ENCODE results near the gene HOTAIR. TPM values are rescaled to one million over a fixed set of nuclear protein-coding genes. Genes with fewer than 3 reads are reported as not detected.

HOTAIR gene
- polyA plus RNA-seq, 2 of the 4 experiments (the other 2 are of a cell fraction): 0.67 to 0.71 TPM

DNA sequence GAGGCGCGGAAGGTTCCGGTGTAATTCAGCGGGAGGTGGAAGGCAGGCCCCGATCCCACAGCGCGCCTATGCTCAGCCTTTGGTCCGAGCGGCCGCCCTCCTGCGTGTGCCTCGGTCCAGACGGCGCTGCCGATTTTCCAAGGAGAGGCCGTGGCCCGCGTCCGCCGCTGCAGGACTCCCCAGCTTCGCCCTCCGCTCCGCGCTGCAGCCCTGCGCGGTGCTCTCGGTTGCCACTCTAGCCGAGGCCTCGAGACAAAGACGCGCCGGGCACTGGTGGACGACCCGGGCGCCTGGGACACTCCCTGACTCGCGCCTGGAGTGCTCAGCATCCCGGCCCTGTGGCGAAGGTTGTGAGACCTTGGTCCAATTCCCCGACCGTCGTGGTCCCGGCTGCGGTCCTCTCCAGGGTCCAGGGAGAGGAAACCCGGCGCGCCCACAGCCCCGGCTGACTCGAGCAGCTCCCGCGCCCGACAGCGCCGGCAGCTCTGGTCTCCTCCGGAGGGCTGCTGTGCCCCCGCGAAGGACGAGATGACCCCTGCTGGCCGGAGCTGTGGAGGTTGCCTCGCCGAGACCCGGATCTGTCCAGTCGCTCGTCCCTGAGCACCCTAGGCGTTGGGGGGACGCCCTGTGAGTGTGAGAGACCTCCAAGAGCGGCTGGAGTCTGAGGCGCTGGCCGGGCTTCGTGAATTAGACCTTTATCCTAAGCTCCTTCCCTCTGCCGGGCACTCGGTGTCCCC, 13.6 kb downstream of the HOTAIR start:
- Histone ChIP-seq H3K4me3 (no peak overlapping the region), H3K4me2 (peak overlapping the region; percentile 1; the same call in 1 of the 3 replicates), H3K4me1 (peaks cover 9% of the 10 kb centered on the region; the same call in 1 of the 3 replicates), H3K9me3 (no peaks in the 10 kb centered on the region), H3K27ac (no peak overlapping the region)
- CTCF ChIA-PET: interaction anchor here (0.6 to 2.6 kb wide), 10 partner anchors 8 to 259 kb away, joined by 3 to 9 read pairs (median 4); partner anchors contain the start of gene HOXC10
- peak; percentile 41 to 83; a peak in 4 of 6 replicates for ATAC-seq
- FAIRE-seq: no peak
- TF ChIP-seq USF2 (IDR thresholded peaks at IDR 0.05) (no peak), KDM5A (IDR thresholded peaks at IDR 0.05) (no peak), SMC3 (IDR thresholded peaks at IDR 0.05) (peak; percentile 27; the same call in 2 of the 3 replicates), RAD21 (conservative IDR thresholded peaks at IDR 0.05 in 1 of 2, IDR thresholded peaks at IDR 0.05 in 1 of 2) (peak; percentile 26 to 42; a peak in 3 of 5 replicates)
- no peak for DNase-seq (ENCODE audit: low read depth in 1 of 2, low spot score in 1 of 2)
- POLR2A ChIA-PET: no interaction called here
- WGBS (ENCODE audit: missing lambda C conversion rate): 71% methylated on average over 46 of the region's 72 CpGs

DNA sequence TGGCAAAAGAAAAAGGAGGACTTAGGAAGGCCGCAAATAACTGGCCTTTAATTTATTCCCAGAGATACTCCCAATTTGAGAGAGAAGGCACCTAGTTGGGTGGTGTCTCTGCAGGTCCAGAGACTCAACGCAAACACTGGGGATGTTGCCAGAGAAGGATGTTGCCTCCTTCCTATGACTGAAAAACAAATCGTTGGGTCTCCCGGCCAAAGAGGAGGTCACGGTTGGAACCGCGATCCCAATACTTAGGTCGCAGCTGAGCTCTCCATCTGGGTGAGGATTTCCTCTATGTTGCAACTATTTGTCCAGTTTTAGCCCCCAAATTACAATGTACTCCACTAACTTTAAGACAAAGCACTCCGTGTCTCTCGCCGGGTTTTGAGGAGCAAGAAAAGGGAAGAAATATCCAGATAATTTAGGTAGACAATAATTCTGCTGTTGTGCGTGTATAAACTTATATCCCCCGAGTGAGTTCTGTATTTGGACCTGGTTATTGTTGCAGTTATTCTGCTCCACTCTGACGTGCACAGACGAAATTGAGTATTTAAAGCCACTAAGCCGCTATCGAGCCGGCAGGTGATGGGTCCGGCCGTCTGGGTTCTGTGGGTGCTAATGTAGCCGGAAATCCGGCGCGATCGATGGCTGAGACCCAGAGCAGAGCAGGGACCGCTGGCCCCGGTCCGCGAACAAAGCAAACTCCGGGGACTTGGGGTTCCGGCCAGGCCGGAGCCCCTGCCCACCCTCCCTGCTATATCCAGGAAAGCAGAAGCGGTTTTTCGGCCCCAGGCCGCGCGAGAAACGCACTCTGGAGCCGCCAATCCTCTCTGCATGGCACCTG, 14.3 kb downstream of the HOTAIR start:
- ATAC-seq (no peak), FAIRE-seq (no peak), DNase-seq (ENCODE audit: low read depth in 1 of 2, low spot score in 1 of 2) (no peak)
- Histone ChIP-seq H3K4me2 (no peak overlapping the region), H3K9me3 (no peaks in the 10 kb centered on the region), H3K27ac (no peak overlapping the region), H3K4me1 (peaks cover 9% of the 10 kb centered on the region; the same call in 1 of the 3 replicates), H3K4me3 (no peak overlapping the region)
- POLR2A ChIA-PET: no interaction called here
- no peak for TF ChIP-seq FOXS1 (CRISPR knock-in tag; IDR thresholded peaks at IDR 0.05)
- TF ChIP-seq, protein P1, sequence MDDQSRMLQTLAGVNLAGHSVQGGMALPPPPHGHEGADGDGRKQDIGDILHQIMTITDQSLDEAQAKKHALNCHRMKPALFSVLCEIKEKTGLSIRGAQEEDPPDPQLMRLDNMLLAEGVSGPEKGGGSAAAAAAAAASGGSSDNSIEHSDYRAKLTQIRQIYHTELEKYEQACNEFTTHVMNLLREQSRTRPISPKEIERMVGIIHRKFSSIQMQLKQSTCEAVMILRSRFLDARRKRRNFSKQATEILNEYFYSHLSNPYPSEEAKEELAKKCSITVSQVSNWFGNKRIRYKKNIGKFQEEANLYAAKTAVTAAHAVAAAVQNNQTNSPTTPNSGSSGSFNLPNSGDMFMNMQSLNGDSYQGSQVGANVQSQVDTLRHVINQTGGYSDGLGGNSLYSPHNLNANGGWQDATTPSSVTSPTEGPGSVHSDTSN (IDR thresholded peaks at IDR 0.05): no peak
- TF ChIP-seq POLR2A (IDR thresholded peaks at IDR 0.05; ENCODE audit: low read length): no peak
- 90% methylated on average over 39 of the region's 39 CpGs for WGBS (ENCODE audit: missing lambda C conversion rate)
- CTCF ChIA-PET: interaction anchor here (0.9 to 2.3 kb wide), 8 partner anchors 8 to 258 kb away, joined by 3 to 10 read pairs (median 5); partner anchors contain the start of gene HOXC10

DNA sequence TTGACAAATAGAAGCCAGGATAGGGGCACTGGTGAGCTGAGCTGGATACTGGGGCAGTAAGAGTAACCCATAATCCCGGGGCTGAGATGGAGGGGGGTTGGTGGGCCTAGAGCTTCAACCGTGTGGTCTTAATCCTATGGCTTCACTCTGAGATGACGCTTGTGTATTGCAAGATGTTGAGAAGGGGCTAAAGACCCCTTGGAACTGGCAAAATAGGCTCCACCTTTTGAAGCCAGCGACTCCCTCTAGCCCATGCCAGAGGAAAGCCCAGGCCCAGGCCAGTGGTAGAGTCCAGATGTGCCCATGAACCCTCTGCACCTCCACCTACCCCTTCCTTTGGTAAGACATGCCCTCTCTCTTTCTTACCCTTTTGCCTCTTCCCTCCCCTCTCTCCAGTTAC, 15.4 kb downstream of the HOTAIR start:
- peaks cover 4% of the 10 kb centered on the region; the same call in 1 of the 3 replicates for H3K4me1 ChIP-seq
- H3K4me2 ChIP-seq: no peak overlapping the region
- POLR2A ChIA-PET: no interaction called here
- DNase-seq (ENCODE audit: low read depth in 1 of 2, low spot score in 1 of 2) (no peak), ATAC-seq (no peak), FAIRE-seq (no peak)
- no peak overlapping the region for H3K27ac ChIP-seq
- H3K4me3 ChIP-seq: no peak overlapping the region
- TF ChIP-seq BCL3 (IDR thresholded peaks at IDR 0.05) (no peak), GATA3 (IDR thresholded peaks at IDR 0.05; ENCODE audit: borderline replicate concordance) (no peak), HES2 (IDR thresholded peaks at IDR 0.05) (no peak), HOXA7 (CRISPR knock-in tag; IDR thresholded peaks at IDR 0.05) (no peak), TFCP2L1 (CRISPR knock-in tag; IDR thresholded peaks at IDR 0.05) (no peak), FOSL2 (IDR thresholded peaks at IDR 0.05) (no peak), FOSL2 (CRISPR knock-in tag; IDR thresholded peaks at IDR 0.05) (no peak), MAFK (IDR thresholded peaks at IDR 0.05; ENCODE audit: partially characterized antibody) (no peak), PHF8 (IDR thresholded peaks at IDR 0.05; ENCODE audit: borderline replicate concordance, low read depth) (no peak), HDAC2 (IDR thresholded peaks at IDR 0.05) (no peak), JUNB (IDR thresholded peaks at IDR 0.05) (no peak)
- TF ChIP-seq, protein P2, sequence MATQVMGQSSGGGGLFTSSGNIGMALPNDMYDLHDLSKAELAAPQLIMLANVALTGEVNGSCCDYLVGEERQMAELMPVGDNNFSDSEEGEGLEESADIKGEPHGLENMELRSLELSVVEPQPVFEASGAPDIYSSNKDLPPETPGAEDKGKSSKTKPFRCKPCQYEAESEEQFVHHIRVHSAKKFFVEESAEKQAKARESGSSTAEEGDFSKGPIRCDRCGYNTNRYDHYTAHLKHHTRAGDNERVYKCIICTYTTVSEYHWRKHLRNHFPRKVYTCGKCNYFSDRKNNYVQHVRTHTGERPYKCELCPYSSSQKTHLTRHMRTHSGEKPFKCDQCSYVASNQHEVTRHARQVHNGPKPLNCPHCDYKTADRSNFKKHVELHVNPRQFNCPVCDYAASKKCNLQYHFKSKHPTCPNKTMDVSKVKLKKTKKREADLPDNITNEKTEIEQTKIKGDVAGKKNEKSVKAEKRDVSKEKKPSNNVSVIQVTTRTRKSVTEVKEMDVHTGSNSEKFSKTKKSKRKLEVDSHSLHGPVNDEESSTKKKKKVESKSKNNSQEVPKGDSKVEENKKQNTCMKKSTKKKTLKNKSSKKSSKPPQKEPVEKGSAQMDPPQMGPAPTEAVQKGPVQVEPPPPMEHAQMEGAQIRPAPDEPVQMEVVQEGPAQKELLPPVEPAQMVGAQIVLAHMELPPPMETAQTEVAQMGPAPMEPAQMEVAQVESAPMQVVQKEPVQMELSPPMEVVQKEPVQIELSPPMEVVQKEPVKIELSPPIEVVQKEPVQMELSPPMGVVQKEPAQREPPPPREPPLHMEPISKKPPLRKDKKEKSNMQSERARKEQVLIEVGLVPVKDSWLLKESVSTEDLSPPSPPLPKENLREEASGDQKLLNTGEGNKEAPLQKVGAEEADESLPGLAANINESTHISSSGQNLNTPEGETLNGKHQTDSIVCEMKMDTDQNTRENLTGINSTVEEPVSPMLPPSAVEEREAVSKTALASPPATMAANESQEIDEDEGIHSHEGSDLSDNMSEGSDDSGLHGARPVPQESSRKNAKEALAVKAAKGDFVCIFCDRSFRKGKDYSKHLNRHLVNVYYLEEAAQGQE (IDR thresholded peaks at IDR 0.05): no peak
- WGBS (ENCODE audit: missing lambda C conversion rate): 63% methylated on average over 4 of the region's 4 CpGs
- no peaks in the 10 kb centered on the region for H3K9me3 ChIP-seq
- CTCF ChIA-PET: interaction anchor here (0.5 to 2.3 kb wide), 11 partner anchors 10 to 242 kb away, joined by 3 to 10 read pairs (median 4); partner anchors contain the start of gene HOXC10

Data from A549 (cell line).